ENCODE measurements around the gene EYS.
"Not testable (repeated sequence)": the region's sequence is repeated elsewhere in the genome, so short reads cannot be mapped to it uniquely, and the experiment has no call there.

The EYS gene

DNA sequence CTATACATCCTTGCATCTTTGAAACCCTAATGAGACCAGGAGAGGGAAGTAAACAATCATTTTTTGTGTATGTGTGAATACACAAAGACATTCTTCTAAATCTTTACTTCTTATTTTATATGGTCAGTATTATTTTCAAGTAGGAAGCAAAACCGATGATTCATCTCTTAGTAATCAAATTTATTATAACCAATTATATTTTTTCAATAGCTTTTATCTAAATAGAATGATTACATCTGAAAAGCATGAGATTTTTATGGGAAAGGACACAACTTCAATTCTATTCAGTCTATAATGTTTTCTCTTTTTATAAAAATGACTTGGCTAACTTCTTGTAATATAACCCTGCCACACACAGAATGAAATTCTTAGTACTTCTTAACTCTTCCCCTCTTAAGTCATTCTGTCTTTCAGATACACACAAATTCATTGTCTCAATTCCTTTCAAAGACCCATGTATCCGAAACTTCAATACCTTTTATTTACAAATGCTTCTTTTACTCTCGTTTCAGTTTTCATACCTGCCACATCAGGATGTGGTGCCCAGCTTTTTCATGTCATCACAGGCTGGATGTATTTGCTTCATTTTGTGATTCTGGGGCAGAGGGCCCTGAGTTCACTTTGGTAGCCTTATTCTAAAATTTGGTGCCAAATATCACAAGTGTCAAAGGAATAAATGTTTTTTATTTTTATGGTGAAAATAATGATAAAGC lies 1844.4 kb downstream of the EYS start:
- FAIRE-seq = no peak

- no peak for FAIRE-seq
Observed at GRCh38 chr6:63859528-63859927, 1847.5 kb downstream of the EYS start.

- FAIRE-seq = no peak
Observed at GRCh38 chr6:63858691-63859090, 1848.3 kb downstream of the EYS start.

DNA sequence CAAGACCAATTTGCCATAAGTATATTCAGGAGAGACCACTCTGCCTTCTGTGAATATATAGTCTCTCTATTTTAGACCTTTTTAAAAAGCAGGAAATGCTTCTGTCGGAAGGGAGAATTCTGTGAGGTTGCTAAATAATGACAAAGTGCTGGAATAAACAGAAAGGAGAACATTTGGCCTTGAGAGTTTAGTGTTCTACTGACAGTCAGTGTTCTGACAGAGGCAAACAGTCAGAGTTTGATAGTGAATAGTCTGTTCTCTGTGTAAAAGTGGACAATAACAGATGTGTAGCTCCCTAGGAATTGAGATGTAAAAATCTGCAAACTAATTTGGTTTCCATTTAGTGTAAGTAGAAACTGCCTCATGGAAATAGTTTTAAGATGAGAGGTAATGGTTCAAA lies 1850.8 kb downstream of the EYS start:
- FAIRE-seq = no peak

GRCh38 chr6:63844287-63844686 lies 1862.7 kb downstream of the EYS start:
- FAIRE-seq = no peak

GRCh38 chr6:63839485-63839884 lies 1867.5 kb downstream of the EYS start:
- FAIRE-seq = no peak

GRCh38 chr6:63828678-63829077 lies 1878.3 kb downstream of the EYS start:
- not testable (repeated sequence) for FAIRE-seq

GRCh38 chr6:63824722-63825121 lies 1882.3 kb downstream of the EYS start:
- no peak for FAIRE-seq

GRCh38 chr6:63821442-63821841 lies 1885.6 kb downstream of the EYS start:
- FAIRE-seq = no peak

DNA sequence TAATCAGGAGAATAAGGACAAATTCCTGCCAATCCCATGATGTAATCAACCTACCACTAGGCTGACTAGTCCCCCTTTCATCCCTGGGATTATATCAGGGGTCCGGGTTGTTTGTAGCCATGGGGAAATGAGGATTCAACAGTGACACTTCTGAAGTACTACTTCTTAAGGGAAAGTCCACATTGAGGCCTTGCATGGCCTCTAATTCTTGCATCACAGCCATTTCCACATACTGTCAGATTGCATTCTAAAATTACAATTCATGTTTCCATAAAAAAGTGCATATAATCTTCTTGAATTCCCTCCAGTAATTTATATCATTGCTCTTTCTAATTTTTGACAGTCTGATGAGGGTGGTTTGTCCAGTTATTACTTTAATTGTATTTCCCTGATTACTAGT lies 1887.2 kb downstream of the EYS start:
- FAIRE-seq = no peak

- FAIRE-seq = no peak
Observed at GRCh38 chr6:63817492-63818050, 1889.5 kb downstream of the EYS start.

- no peak for FAIRE-seq
Observed at GRCh38 chr6:63816982-63817436, 1890.0 kb downstream of the EYS start.

DNA sequence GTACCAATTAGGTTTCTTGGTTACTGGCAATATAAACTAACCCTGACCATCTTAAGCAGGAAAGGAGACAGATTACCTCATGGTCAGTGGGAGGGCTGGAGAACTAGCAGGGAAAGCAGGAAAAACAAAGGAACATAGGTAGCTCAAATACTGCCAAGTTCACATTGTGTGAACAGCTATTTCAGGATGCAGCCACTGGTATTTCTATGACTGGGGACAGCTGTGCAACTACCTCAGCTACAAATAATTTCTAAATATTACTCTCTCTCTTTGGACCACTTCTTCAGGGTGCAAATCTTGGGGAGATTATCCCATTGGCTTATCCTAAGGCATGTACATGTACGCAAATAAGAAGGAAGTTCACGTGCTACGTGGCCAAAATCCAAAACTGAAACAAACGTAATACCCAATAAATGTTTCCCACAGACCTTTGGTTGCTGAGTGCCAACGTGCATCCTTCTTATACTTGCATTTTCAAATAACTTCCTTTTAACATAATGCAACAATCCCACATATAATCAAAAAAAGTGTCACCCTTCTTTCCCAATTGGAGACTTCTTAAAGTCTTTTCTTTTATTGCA lies 1890.5 kb downstream of the EYS start:
- FAIRE-seq = no peak

DNA sequence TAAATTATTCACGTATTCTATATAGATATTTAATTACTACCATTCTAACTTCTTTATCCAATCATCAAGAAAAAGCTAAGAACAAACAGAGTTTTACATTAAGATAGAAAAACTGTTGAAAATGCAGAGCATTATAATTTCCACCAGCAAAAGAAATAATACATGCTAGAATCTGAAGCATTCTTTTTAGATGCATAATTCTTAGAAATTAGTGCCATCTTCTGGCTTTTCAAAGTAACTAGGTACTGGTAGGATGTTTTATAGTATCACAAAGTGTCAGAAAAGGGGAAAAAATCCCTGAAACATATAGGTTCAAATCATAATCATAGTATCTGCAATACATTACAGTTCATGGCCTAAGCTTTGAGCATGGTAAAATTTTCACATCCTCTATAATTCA lies 1892.6 kb downstream of the EYS start:
- no peak for FAIRE-seq

DNA sequence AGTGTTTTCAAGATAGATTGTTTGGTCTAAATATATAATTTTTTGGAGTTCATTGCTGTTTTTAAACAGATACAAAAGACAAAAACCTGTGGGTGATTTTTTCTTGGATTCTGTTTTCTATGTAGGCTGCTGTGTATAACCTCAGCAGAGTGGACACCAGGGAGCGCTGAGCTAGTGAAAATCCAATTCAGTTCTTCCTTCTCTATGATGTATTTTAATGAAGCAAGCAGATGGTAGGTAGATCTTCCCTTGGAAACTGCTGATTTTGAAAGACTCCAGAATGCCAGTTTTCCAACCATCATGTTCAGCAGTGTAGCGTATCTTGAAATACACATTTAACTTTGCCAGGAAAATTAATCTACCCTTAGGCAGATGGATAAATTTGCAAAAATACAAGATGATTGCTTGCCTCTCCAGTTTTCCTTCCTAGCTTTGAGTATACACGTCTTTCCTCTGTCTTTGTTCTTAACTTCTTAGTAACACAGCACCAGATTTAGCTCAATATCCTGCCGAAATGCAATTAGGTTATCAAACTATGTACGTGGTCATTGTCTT lies 1893.4 kb downstream of the EYS start:
- FAIRE-seq = no peak

- no peak for FAIRE-seq
Observed at GRCh38 chr6:63808576-63808975, 1898.5 kb downstream of the EYS start.

DNA sequence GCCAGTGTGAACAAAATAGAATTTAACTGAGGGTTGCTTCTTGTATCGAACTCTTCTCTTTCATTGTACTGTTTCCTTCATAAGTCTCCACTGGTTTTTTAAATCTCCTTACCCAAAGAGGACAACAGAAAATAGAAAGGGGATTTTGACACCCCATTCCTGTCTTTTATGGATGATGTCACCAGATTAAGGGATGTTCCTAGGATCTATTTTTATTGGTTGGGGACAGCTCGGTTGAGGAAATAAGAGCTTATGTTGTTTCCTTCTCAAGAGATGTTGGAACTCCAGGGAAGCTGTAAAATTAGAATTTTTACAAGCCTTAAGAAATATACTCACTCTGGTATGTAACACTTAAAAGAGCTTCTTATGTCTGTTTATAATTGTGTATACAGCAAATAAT lies 1900.0 kb downstream of the EYS start:
- no peak for FAIRE-seq

GRCh38 chr6:63806573-63806913 lies 1900.5 kb downstream of the EYS start:
- FAIRE-seq = no peak

DNA sequence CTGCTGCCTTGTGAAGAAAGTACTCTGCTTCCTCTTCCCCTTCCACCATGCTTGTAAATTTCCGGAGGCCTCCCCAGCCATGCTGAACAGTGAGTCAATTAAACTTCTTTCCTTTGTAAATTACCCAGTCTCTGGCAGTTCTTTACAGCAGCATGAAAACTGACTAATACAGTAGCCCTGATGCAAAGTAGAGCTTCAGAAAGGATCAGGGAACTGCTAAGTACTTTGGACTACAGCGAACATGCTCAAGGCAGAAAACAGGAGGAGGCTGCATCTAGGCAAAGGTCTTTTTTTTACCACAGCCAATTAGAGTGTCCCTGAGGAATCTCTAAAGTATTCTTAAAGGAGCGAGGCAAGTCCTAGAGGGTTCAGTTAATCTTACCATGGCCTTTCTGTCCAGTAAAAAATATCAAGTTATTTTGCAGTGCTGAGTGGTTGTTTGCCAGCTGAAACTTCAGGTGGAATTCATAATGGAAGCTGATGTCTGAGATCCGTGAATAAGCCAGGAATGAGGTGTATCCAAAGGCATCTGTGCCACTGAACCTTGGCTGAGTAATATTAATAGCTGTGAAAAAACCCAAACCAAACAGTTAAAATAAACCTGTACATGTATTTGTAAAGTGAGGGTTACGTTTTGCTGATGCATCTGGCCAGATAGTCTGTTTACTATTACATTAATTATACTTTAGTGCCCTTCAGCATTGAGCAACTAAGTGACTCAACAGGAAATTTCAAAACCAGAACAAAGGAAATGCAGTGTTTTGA lies 1901.0 kb downstream of the EYS start:
- FAIRE-seq = no peak

DNA sequence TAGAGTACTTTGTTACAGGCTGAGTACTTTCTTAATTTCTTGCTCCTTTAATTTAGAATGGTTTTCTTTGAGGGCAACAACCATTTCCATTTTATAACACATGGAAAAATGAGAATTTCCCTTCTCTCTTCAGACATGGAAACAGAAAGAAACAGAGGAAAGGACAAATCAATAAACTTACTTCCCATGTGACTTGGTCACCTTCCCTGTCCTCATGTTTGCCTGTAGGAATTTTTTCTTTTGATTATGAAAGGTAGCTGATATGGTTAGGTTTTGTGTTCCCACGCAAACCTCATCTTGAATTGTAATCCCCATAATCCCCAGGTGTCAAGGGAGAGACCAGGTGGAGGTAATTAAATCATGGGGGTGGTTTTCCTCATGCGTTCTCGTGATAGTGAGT lies 1901.7 kb downstream of the EYS start:
- FAIRE-seq = no peak

DNA sequence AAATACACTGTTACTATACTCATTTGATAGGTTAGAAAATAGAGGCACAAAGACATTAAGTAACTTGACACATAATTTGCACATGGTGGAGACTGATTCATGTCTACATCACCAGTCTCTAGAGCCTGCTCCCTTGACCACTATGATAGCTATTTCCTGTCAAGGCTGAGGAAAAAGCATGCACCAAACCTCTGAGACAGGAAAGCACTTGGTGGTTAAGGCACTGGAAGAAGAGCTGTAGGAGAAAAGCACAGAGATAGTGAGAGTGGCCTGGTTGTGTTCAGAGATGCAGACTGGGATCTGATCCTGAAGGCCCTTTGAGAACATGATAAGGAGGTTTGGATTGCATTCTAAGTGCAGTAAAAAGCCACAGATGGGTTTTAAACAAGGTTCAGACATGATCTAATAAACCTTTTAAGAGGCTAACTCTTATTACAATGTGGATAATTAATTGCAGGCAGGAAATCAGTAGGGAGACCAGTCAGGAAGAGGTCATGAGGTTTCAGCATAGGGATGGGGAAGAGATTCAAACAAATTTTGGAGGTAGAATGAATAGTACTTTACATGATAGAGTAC lies 1902.6 kb downstream of the EYS start:
- FAIRE-seq = no peak

DNA sequence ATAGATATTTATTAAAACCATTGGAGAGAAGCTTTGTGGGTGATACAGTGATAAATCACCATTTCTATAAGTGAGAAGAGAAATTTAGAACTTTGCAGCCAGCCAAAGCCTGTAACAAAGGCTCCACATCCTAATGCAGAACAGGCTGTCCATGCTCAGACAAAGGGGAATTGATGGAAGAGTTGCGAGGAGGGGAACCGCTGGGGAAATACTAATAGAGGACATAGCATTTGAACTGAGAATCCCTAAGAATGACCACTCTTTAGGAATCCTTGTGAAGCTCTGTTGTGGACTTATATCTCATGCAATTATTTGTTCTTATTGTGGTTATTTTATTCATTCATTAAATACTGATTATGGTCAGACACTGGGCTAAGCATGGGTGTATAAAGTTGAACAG lies 1903.7 kb downstream of the EYS start:
- FAIRE-seq = no peak

DNA sequence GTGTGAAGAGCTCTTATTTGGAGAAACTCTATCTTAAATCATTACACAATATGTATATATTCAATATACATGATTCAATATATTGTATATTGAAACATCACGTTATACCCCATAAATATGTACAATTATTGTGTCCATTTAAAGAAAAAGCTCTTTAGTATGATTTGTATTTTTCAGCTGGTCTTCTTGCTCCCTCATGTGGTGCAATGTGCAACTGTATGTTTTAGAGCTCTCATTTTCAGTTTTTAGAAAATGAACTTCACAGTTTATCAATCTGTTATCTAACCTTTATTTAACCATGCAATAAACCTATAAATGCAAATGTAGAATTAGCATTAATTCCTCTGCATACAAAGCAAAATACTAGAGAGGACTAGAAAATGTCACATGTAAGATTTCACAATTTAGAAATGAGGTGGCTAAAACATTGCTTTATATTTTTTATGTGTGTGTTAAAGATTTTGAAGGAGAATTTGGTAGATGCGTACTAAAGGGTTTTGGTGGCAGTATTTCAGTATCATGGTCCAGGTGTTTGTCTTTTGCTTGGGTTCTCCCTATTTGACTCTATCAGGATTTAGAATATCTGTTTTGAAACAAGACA lies 1904.3 kb downstream of the EYS start:
- peak; percentile 96 for FAIRE-seq

Data from A204.1 (cell line).